Retinal pigment epithelial cell (primary cell): ENCODE data around the gene NAA16.

Experiments used
- DNase-seq: peaks from one replicate; pipeline ENCODE4 v3.0.0-alpha.2; 2010; ENCODE audit warnings: low read depth
- H3K4me3 ChIP-seq: 2 replicates; pipeline ENCODE4 v1.5.1; 2011; ENCODE audit warnings: mild to moderate bottlenecking, low read length, control low read depth, moderate library complexity
- TF ChIP-seq, protein P1 (sequence below): conservative IDR thresholded peaks from 2 replicates; pipeline ENCODE4 v1.5.1; 2011; ENCODE audit warnings: low read depth, low read length, control low read depth, inconsistent platforms

Gene NAA16

DNA sequence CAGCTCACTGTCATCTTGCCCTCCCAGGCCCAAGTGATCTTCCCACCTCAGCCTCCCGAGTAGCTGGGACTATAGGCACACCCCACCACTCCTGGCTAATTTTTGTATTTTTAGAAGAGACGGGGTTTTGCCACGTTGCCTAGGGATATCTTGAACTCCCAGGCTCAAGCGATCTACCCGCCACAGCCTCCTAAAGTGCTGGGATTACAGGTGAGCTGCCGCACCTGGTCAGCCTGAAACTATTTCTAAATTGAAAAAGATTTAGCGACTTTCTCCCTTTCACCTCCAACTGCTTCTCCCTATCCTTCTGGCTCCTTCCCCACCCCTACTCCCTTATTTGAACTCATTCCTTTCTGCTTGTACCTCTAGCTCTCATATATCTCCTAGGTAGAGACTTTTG, 19.8 kb upstream of the NAA16 start:
- TF ChIP-seq, protein P1, sequence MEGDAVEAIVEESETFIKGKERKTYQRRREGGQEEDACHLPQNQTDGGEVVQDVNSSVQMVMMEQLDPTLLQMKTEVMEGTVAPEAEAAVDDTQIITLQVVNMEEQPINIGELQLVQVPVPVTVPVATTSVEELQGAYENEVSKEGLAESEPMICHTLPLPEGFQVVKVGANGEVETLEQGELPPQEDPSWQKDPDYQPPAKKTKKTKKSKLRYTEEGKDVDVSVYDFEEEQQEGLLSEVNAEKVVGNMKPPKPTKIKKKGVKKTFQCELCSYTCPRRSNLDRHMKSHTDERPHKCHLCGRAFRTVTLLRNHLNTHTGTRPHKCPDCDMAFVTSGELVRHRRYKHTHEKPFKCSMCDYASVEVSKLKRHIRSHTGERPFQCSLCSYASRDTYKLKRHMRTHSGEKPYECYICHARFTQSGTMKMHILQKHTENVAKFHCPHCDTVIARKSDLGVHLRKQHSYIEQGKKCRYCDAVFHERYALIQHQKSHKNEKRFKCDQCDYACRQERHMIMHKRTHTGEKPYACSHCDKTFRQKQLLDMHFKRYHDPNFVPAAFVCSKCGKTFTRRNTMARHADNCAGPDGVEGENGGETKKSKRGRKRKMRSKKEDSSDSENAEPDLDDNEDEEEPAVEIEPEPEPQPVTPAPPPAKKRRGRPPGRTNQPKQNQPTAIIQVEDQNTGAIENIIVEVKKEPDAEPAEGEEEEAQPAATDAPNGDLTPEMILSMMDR, result no peak
- no peak overlapping the region for H3K4me3 ChIP-seq
- no peak for DNase-seq

DNA sequence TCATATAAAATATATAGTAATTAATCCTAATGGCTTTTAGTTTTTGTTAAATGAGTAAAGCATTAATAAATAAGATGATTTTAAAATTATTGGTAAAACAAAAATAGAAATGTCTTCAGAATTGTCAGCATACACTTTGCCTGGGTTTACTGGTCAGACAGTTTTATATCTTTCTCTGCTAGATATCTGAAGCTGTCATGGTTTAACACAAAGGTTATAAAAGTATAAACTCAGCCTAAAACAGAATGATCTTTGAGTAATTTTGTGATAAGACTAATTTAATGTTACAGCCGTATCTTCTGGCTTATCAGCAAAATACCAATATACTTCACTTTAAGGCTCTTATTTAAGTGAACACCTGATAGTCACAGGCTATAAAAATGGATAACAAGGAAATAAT, 17.8 kb upstream of the NAA16 start:
- no peak for DNase-seq
- H3K4me3 ChIP-seq, result no peak overlapping the region
- TF ChIP-seq, protein P1, result no peak

DNA sequence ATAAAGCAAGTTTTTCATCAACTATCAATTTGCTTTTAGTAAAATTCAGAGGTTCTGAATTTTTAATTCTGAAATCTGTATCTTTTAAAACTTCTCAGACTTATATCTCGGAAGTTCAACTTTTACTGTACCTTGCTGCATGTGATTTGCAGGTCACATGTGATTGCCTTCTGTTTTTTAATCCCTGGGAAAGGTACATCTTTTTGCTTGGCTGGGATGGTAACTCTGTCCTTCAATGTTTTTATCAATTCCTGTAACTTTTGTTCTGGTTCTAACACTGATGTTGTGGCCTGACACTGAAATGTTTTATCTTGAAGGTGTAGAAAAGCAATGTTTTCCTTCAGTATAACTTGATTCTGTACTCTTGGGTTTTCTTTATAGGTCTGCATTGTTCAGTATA, 16.2 kb upstream of the NAA16 start:
- TF ChIP-seq, protein P1, result no peak
- no peak overlapping the region for H3K4me3 ChIP-seq
- DNase-seq, result no peak

DNA sequence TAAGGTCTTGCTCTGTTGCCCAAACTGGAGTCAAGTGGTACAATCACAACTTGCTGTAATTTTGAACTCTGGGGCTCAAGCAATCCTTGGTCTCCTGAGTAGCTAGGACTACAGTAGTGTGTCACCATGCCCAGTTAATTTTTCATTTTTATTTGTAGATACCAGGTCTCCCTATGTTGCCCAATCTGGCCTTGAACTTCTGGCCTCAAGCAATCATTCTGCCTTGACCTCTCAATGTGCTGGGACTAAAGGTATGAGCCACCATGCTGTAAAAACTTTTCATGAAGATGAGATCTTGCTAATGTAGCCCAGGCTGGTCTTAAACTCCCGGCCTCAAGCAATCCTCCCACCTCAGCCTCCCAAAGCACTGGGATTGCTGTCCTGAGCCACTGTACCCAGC, 15.1 kb upstream of the NAA16 start:
- DNase-seq, result no peak
- no peak overlapping the region for H3K4me3 ChIP-seq
- TF ChIP-seq, protein P1, result no peak

DNA sequence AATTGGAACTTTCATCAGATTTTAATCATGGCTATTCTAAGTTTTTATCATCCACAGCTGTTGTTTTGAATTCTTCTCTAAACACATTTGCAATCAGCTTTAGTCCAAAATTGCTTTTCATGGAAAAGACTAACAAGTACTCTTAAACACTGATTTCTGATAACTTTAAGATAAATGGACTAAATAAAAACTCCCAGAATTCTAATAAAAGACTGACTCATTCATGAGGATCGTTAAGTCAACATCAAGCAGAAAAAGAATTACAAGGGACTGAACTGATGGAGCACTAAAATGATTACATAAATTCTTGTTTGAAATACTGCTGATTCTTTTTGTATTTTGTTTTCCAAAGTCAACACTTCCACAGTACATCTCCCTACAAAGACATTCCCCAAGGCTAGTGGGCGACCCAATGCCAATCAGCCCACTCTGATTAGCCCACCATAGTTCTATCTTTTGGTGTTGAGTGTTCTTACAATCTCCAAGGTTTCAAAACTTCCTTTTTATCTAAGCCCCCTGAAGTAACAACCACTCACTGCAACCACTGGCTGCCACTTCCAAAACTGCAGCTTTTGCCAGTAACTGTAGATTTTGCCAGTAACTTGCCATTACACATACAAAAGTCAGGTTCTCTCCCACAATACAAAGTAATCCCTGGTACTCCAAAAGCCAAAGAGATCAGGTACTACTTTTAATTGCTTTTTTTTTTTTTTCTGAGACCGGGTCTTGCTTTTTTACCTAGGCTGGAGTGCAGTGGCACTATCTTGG, 14.0 kb upstream of the NAA16 start:
- TF ChIP-seq, protein P1, result no peak
- H3K4me3 ChIP-seq, result no peak overlapping the region
- no peak for DNase-seq

DNA sequence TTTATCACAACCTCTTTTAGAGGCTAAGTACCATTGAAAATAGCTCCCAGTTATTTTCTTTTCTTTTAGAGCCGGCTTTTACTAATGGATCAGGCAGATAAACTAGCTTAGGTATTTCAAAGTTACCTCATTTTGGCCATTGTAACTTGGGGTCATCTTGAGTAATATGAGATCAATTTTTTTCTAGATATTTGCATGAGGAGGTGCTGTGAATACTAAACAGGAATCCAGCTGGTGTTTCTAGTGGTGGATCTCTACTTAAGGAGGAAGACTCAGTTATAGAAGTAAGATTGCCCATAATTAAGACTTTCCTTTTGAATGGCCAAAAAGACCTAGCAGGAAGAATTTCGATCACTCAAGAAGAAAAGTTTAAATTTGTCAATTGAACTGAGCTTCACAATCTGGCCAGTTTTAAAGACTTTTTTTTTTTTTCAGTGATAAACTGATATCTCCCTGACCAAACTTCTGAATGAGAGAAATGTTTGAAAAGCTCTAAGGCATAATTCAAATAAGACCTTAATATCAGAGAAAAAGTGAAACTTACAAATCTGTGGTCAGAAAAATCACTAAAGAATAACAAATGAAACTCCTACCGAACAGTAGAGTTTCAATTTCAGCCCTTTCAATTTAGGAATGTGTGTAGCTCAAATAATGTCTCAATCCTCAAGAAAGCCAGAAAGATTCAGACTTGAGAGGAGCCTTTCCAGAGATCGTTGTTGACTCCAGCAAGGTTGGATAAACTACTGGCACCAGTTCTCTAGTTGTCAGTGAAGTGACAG, 11.6 kb upstream of the NAA16 start:
- DNase-seq, result no peak
- TF ChIP-seq, protein P1, result no peak
- H3K4me3 ChIP-seq, result no peak overlapping the region

DNA sequence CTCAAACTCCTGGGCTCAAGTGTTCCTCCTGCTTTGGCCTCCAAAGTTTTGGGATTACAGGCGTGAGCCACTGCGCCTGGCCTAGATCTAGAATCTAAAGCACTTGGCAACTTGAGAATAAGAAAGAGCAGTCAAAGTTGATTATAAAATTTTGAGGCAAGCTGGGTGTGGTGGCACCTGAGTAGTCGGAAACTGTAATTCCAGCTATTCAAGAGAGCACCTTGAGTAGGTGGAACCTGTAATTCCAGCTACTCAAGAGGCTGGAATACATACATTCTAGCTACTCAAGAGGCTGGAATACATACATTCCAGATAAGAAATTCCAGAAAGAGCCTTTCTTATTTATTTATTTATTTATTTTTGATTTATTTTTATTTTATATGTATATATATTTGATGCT, 8.3 kb upstream of the NAA16 start:
- TF ChIP-seq, protein P1, result no peak
- DNase-seq, result no peak
- H3K4me3 ChIP-seq, result no peak overlapping the region
